ENCODE data around the gene SNHG17.
"Not testable (repeated sequence)": the region's sequence is repeated elsewhere in the genome, so short reads cannot be mapped to it uniquely, and the experiment has no call there.

SNHG17 gene

GRCh38 chr20:38418509-38419204, 16.5 kb downstream of the SNHG17 start:
- peak in 6 of 14 donors; percentile 5 to 46 (median 38) for DNase-seq

GRCh38 chr20:38414769-38415450, 20.2 kb downstream of the SNHG17 start:
- no peak for DNase-seq

DNA sequence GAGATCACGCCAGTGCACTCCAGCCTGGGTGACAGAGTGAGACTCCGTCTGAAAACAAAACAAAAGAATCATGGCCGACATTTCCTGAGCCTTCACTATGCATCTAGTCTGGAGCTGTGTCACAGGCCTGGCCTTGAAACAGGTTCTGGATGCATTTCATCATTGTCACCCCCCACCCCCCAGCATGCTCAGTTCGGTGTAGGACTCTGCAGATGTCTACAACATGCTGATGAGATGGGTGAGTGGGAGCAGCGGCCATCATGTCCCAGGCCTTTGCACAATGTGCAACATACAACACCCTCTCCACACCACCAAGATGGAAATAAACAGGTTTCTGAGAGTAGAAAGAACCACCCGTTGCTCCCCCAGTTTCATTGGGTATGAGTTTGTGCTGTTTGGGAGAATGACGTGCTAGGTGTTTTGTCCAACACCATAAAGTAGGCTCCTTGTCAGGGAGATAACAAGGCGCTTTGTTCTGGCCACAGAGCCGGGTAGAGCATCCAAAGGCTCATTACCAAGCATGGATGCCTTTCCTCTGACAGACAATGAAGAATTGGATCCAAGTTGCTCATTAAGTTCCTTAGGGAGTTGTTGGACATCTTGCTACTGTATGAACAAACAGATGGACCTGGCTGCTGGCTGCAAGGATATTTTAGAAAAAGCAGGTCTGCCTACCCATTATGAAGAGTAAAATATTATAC, 22.1 kb downstream of the SNHG17 start:
- peak in 2 of 14 donors; percentile 5 to 15 for DNase-seq

GRCh38 chr20:38407822-38408221, 27.3 kb downstream of the SNHG17 start:
- DNase-seq: not testable (repeated sequence)

DNA sequence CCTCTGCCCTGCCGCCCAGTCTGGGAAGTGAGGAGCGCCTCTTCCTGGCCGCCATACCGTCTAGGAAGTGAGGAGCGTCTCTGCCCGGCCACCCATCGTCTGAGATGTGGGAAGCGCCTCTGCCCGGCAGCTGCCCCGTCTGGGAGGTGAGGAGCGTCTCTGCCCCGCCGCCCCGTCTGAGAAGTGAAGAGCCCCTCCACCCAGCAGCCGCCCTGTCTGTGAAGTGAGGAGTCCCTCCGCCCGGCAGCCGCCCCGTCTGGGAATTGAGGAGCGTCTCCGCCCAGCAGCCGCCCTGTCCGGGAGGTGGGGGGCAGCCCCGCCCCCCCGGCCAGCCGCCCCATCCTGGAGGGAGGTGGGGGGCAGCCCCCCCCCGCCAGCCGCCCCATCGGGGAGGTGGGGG, 27.8 kb downstream of the SNHG17 start:
- no peak for DNase-seq

- DNase-seq: peak in 1 of 14 donors; percentile 12
These were observed 28.7 kb downstream of the SNHG17 start for GRCh38 chr20:38406476-38406875.

DNA sequence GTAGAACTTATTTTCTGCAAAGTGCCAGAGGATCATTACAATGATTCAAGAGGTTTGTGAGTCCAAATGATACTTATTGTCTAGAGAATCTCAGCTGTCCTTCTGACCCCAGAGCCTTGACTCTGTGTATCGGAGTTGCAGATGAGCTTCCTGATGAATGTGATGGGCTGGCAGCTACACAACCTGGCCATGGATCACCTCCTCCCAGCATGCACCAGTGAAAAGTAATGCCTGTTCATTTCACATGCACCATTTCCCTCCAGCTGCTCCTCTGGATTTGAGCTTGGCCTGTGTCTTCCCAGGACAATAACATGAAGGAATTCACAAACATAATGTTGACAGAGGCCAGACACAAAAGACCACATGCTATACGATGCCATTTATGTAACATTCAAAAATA, 30.0 kb downstream of the SNHG17 start:
- DNase-seq: no peak

- DNase-seq: no peak
These were observed 31.1 kb downstream of the SNHG17 start for GRCh38 chr20:38404016-38404415.

DNA sequence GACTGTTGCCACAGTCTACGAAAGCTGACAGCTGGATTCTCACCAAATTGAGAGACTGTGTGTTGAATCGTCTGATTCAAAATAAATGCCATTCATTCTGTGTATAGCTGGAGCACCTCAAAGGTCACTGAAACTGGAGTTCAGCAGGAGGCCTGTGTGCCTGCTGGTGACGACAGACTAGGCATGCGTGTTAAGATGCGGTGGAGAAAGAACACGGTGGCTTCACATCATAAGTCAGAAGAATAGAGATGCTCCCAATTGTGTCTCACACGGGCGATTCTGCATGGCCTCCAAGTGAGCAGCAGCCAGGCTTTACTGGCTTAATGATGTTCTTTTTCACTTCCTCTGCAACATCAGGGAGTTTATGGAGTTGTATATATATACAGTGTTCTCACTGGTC, 32.3 kb downstream of the SNHG17 start:
- no peak for DNase-seq

DNA sequence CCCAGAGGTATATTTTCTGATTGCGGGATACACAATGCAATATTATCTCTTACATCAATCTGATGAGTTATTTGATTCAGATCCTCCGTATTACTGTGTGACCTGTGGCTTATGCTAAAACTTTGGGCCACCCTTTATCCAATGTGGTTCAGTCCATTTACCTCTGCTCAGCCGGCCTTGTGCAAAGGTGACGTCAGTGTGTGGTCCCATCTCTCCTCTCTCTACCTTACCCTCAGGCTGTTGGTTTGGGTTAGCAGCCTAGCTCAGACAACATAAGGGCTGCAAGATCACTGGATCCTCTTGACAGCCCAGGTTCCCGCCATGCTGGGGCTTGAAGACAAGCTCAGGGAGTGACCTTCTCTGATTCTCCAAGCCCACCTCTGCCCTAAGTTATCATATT, 33.0 kb downstream of the SNHG17 start:
- DNase-seq: no peak

GRCh38 chr20:38395751-38396395, 39.3 kb downstream of the SNHG17 start:
- DNase-seq: not testable (repeated sequence)

- DNase-seq: no peak
These were observed 40.0 kb downstream of the SNHG17 start for GRCh38 chr20:38395165-38395564.

DNA sequence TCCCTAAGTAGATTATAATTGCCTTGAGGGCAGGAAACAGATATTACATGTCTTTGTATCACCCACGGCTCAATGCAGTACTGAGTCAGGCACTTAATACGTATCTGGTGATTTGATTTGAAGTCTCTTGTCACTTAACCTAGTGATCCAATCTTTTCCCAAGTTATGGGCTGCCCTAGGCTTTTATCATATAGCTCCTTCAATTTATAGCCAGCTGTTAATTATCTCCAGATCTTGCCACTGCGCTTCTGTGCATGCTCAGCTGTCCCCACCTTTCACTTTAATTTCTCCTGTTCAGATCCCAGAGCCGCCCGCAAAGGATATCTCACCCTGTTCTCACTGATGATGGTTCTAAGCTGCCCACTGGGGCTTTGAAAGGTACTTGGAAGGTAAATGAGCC, 41.9 kb downstream of the SNHG17 start:
- no peak for DNase-seq

GRCh38 chr20:38392356-38392755, 42.8 kb downstream of the SNHG17 start:
- no peak for DNase-seq

- no peak for DNase-seq
These were observed 47.2 kb downstream of the SNHG17 start for GRCh38 chr20:38387953-38388352.

GRCh38 chr20:38386851-38387250, 48.3 kb downstream of the SNHG17 start:
- no peak for DNase-seq

- no peak for DNase-seq
These were observed 49.1 kb downstream of the SNHG17 start for GRCh38 chr20:38386004-38386403.

- DNase-seq: no peak
These were observed 52.0 kb downstream of the SNHG17 start for GRCh38 chr20:38383147-38383546.

DNA sequence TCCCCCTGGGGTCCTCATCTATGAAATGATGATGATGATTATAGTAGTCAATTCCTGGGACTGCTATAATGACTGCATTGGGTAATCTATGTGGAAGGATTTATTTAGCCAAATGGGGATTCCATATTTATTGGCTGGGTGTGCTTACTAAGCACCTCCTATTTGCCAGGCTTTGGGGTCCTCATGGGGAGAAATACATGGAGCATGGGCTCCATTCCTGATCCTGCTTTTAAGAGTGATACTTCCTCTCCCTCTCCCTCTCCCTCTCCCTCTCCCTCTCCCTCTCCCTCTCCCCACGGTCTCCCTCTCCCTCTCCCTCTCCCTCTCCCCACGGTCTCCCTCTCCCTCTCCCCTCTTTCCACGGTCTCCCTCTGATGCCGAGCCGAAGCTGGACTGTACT, 57.3 kb downstream of the SNHG17 start:
- not testable (repeated sequence) for DNase-seq

GRCh38 chr20:38377039-38377685, 58.0 kb downstream of the SNHG17 start:
- DNase-seq: peak in 1 of 14 donors; percentile 16

GRCh38 chr20:38373898-38374297, 61.2 kb downstream of the SNHG17 start:
- DNase-seq: no peak

DNA sequence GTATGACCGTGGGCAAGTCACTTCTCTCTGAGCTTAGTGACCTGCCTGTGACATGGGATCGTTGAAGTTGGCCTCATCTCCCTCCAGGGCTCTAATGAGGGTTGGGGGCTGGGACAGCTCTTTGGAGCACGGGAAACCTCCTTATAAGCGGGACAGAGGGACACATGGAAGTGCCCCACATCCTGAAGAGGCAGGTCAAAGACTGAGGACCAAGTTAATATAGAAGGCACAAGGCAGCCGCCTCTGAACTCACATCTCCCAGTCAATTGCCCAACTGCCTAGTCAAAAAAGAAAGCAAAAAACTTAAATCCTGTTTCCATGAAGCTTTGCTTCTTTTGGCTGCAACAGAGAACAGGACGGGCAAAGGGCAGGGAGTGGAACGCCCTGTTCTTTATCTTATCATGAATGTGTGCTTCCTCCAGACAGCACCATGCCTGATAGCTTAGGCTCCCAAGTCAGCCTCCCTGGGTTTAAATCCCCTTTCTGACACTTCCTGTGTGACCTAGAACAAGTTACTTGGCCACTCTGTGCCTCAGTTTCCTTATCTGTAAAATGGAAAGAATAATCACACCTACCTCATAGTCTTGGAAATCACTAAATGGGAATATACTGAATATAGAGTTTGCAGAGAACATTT, 61.8 kb downstream of the SNHG17 start:
- DNase-seq: no peak
